Neural crest cell (in vitro differentiated cells): Measurements from ENCODE around the gene SLC15A4. TPM values are rescaled to one million over a fixed set of nuclear protein-coding genes. Genes with fewer than 3 reads are reported as not detected.
"Not testable (repeated sequence)": the region's sequence is repeated elsewhere in the genome, so short reads cannot be mapped to it uniquely, and the experiment has no call there.

Source experiments
- DNase-seq: peaks from one replicate; pipeline ENCODE4 v3.0.0; 2021; ENCODE audit warnings: low read depth, mixed read lengths, low spot score
- H3K27ac Mint-ChIP-seq: one replicate; pipeline ENCODE4 v1.8.0; 2021; ENCODE audit warnings: mild to moderate bottlenecking, mixed read lengths; ENCODE audit not compliant: unreplicated experiment
- H3K27me3 Mint-ChIP-seq: 2 replicates; pipeline ENCODE4 v1.8.0; 2021; ENCODE audit warnings: low read depth, mild to moderate bottlenecking, mixed read lengths
- H3K36me3 Mint-ChIP-seq: 2 replicates; pipeline ENCODE4 v1.8.0; 2021; ENCODE audit warnings: low read depth, mild to moderate bottlenecking, mixed read lengths
- H3K4me1 Mint-ChIP-seq: 2 replicates; pipeline ENCODE4 v1.8.0; 2021; ENCODE audit warnings: mixed read lengths
- H3K4me3 Mint-ChIP-seq: one replicate; pipeline ENCODE4 v1.8.0; 2021; ENCODE audit warnings: mild to moderate bottlenecking, mixed read lengths
- H3K9me3 Mint-ChIP-seq: 2 replicates; pipeline ENCODE4 v1.8.0; 2021; ENCODE audit warnings: mixed read lengths
- CTCF ChIP-seq: fragments of 200-600 bp; sonication (generic); conservative IDR thresholded peaks from 2 replicates; pipeline ENCODE4 v1.5.0; 2021; ENCODE audit warnings: antibody characterized with exemption, mild to moderate bottlenecking
- total RNA-seq: library from RNA; stranded (reverse); gene quantifications from 2 replicates; pipeline ENCODE4 v1.2.1, GENCODE V29; 2021

Gene SLC15A4
- total RNA-seq, 1 donor from 2014 or later, result 19.4 TPM

GRCh38 chr12:128810182-128811127, 13.3 kb downstream of the SLC15A4 start:
- no peak for TF ChIP-seq CTCF
- H3K9me3 Mint-ChIP-seq, result no peaks in the 10 kb centered on the region
- DNase-seq, result no peak
- peaks cover 25% of the 10 kb centered on the region for H3K36me3 Mint-ChIP-seq
- no peaks in the 10 kb centered on the region for H3K27me3 Mint-ChIP-seq
- H3K4me3 Mint-ChIP-seq, result no peak overlapping the region
- H3K27ac Mint-ChIP-seq, result no peak overlapping the region
- H3K4me1 Mint-ChIP-seq, result no peaks in the 10 kb centered on the region

- H3K4me3 Mint-ChIP-seq, result no peak overlapping the region
- no peak for TF ChIP-seq CTCF
- no peak for DNase-seq
- no peaks in the 10 kb centered on the region for H3K4me1 Mint-ChIP-seq
- H3K9me3 Mint-ChIP-seq, result no peaks in the 10 kb centered on the region
- H3K36me3 Mint-ChIP-seq, result peaks cover 23% of the 10 kb centered on the region
- no peak overlapping the region for H3K27ac Mint-ChIP-seq
- no peaks in the 10 kb centered on the region for H3K27me3 Mint-ChIP-seq
These were observed 15.1 kb downstream of the SLC15A4 start for GRCh38 chr12:128808651-128809050.

GRCh38 chr12:128807161-128807724, 16.5 kb downstream of the SLC15A4 start:
- H3K4me1 Mint-ChIP-seq, result no peaks in the 10 kb centered on the region
- H3K27ac Mint-ChIP-seq, result no peak overlapping the region
- H3K27me3 Mint-ChIP-seq, result no peaks in the 10 kb centered on the region
- H3K9me3 Mint-ChIP-seq, result no peaks in the 10 kb centered on the region
- no peak for DNase-seq
- H3K36me3 Mint-ChIP-seq, result peaks cover 30% of the 10 kb centered on the region
- no peak overlapping the region for H3K4me3 Mint-ChIP-seq
- no peak for TF ChIP-seq CTCF

GRCh38 chr12:128806573-128806972, 17.2 kb downstream of the SLC15A4 start:
- Mint-ChIP-seq H3K4me1 (no peaks in the 10 kb centered on the region), H3K27me3 (no peaks in the 10 kb centered on the region), H3K9me3 (no peaks in the 10 kb centered on the region), H3K36me3 (peaks cover 30% of the 10 kb centered on the region), H3K27ac (no peak overlapping the region), H3K4me3 (no peak overlapping the region)
- TF ChIP-seq CTCF, result no peak
- no peak for DNase-seq

- not testable (repeated sequence) for H3K4me1 Mint-ChIP-seq, H3K9me3 Mint-ChIP-seq, H3K27me3 Mint-ChIP-seq, H3K4me3 Mint-ChIP-seq, H3K27ac Mint-ChIP-seq, DNase-seq
- peaks cover 34% of the 10 kb centered on the region for H3K36me3 Mint-ChIP-seq
These were observed 18.4 kb downstream of the SLC15A4 start for GRCh38 chr12:128805406-128805805.

- Mint-ChIP-seq H3K4me1 (no peaks in the 10 kb centered on the region), H3K9me3 (no peaks in the 10 kb centered on the region), H3K4me3 (no peak overlapping the region), H3K36me3 (peaks cover 39% of the 10 kb centered on the region), H3K27me3 (no peaks in the 10 kb centered on the region), H3K27ac (no peak overlapping the region)
- no peak for DNase-seq
- TF ChIP-seq CTCF, result no peak
These were observed 19.0 kb downstream of the SLC15A4 start for GRCh38 chr12:128804762-128805161.
